ENCODE measurements around the gene JOSD2.

The JOSD2 gene

DNA sequence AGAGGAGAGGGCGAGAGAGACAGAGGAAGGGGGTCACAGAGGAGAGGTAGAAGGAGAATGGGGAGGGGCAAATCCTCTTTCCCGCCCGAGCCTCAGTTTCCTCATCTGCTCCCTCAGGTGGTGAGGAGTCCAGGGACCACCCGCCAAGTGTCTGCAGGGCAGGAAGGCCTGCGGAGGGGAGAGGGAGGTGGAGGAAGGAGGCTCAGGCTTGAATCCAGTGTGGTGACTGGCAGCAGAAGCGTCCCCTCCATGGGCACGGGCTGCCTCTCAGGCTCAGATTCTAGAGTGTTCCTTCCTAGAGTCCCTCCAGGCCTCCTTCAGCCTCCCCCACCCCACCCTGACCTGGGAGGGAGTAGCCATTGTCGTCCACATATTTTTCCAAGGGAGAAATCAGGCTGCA lies 17.8 kb downstream of the JOSD2 start:
- Histone ChIP-seq H3K27me3 (replicated peaks; ENCODE audit: control insufficient read depth, insufficient read depth, low read length) (no peaks in the 10 kb centered on the region), H3K36me3 (ENCODE audit: control insufficient read depth, insufficient read depth, low read length) (no peaks in the 10 kb centered on the region), H3K4me3 (replicated peaks; ENCODE audit: low read depth, low read length) (no peak overlapping the region)
- TF ChIP-seq, protein P1, sequence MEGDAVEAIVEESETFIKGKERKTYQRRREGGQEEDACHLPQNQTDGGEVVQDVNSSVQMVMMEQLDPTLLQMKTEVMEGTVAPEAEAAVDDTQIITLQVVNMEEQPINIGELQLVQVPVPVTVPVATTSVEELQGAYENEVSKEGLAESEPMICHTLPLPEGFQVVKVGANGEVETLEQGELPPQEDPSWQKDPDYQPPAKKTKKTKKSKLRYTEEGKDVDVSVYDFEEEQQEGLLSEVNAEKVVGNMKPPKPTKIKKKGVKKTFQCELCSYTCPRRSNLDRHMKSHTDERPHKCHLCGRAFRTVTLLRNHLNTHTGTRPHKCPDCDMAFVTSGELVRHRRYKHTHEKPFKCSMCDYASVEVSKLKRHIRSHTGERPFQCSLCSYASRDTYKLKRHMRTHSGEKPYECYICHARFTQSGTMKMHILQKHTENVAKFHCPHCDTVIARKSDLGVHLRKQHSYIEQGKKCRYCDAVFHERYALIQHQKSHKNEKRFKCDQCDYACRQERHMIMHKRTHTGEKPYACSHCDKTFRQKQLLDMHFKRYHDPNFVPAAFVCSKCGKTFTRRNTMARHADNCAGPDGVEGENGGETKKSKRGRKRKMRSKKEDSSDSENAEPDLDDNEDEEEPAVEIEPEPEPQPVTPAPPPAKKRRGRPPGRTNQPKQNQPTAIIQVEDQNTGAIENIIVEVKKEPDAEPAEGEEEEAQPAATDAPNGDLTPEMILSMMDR (IDR thresholded peaks at IDR 0.05; ENCODE audit: insufficient read depth, low read length, poor library complexity, severe bottlenecking): no peak
- no peak for DNase-seq (ENCODE audit: extremely low read depth, insufficient read length)

DNA sequence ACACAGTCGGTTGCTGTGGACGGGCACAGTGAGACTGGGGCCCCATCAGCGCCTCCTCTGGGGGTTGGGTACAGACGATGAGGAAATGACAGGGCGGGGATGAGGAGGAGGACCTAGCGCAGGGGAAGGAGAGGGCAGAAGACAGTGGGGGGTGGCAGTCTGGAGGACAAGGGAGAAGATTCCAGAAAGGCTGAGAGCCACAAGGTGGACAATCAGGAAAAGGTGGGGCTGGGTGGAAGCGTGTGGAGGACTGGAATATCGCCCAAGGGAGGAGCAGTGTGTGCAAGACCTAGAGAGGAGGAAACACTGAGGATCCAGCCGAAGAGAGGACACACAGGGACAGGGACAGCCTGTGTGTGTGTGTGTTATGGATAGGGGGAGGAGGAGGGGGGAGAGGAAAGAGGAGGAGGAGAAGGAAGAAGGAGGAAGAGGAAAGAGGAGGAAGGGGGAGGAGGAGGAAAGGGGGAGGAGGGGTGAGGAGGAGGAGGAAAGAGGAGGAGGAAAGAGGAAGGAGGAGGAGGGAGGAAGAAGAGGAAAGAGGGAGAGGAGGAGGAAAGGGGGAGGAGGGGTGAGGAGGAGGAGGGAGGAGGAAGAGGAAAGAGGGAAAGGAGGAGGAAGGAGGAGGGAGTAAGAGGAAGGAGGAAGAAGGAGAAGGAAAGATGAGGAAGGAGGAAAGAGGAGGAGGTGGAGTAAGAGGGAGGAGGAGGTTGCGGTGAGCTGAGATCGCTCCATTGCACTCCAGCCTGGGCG lies 18.5 kb downstream of the JOSD2 start:
- no peaks in the 10 kb centered on the region for H3K27me3 ChIP-seq (replicated peaks; ENCODE audit: control insufficient read depth, insufficient read depth, low read length)
- H3K4me3 ChIP-seq (replicated peaks; ENCODE audit: low read depth, low read length): no peak overlapping the region
- no peak for DNase-seq (ENCODE audit: extremely low read depth, insufficient read length)
- TF ChIP-seq, protein P1 (IDR thresholded peaks at IDR 0.05; ENCODE audit: insufficient read depth, low read length, poor library complexity, severe bottlenecking): no peak
- H3K36me3 ChIP-seq (ENCODE audit: control insufficient read depth, insufficient read depth, low read length): no peaks in the 10 kb centered on the region

DNA sequence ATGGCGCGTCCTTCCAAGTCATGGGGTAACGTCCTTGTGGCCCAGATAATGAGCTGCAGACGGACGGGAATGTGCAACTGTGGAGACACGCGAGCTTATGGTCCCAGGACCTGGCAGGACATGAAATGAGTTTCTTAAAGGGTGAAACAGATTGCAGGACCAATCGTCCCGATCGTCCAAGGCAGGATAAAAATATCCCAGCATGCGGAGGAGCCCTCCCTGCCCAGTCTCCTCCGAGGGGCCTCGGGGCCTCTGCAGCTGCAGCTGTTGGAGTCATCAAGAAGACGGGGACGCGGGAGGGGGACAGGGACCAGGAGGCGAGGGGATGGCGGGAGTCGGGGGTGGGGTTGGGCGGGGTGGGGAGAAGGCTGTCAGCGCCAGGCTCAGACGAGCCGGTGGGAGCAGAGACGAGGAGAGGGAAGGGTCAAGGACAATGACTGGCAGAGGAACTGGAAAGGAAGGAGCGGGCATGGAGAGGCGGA lies 20.0 kb downstream of the JOSD2 start:
- H3K27me3 ChIP-seq (replicated peaks; ENCODE audit: control insufficient read depth, insufficient read depth, low read length): no peaks in the 10 kb centered on the region
- no peak for DNase-seq (ENCODE audit: extremely low read depth, insufficient read length)
- H3K4me3 ChIP-seq (replicated peaks; ENCODE audit: low read depth, low read length): no peak overlapping the region
- TF ChIP-seq, protein P1 (IDR thresholded peaks at IDR 0.05; ENCODE audit: insufficient read depth, low read length, poor library complexity, severe bottlenecking): no peak
- no peaks in the 10 kb centered on the region for H3K36me3 ChIP-seq (ENCODE audit: control insufficient read depth, insufficient read depth, low read length)

DNA sequence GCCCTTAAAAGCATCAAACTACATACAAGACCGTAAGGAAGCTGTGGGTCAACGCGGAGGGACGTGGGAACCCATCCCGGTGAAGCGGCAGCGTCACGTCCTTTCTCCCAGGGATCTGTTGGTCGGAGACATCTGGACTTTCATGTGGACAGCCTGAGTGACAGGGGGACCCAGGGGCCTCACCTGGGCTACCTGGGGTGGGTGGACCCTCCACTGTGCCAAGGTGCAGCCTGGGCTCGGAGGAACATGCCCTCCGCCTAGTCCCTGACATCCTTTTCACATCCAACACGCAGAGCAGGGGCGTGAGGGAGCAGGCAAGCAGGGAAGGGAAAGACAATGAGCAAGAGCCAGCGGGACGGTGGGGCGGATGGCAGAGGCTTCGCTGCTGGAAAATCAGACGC lies 20.6 kb downstream of the JOSD2 start:
- no peak for DNase-seq (ENCODE audit: extremely low read depth, insufficient read length)
- Histone ChIP-seq H3K27me3 (replicated peaks; ENCODE audit: control insufficient read depth, insufficient read depth, low read length) (no peaks in the 10 kb centered on the region), H3K4me3 (replicated peaks; ENCODE audit: low read depth, low read length) (no peak overlapping the region), H3K36me3 (ENCODE audit: control insufficient read depth, insufficient read depth, low read length) (no peaks in the 10 kb centered on the region; the same call in 1 of the 2 replicates)
- TF ChIP-seq, protein P1 (IDR thresholded peaks at IDR 0.05; ENCODE audit: insufficient read depth, low read length, poor library complexity, severe bottlenecking): no peak

DNA sequence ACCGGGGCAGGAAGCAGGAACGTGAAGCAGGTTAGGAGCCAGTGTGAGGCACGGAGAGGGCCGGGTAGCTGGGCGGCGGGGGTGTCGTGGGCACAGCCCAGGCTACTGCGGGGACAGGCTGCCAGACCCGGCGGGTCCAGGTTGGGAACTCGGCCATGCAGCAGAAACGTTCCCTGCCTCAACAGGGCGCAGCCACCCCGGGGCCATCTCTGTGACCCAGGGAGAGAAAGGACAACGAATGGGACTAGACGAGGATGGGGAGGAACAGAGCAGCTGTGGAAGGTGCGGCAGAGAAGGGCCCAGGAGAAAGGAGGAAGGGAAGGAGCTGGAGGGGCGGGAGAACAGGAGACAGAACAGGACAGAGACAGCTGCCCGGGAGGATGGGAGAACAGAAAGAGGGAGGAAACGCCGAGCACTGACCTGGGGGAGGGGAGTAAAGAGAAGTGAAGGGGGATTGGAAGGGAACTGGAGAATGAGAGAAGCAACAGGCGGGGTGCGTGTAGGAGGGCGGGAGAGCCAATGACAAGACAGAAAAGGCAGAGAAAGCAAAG lies 21.5 kb downstream of the JOSD2 start:
- no peaks in the 10 kb centered on the region for H3K27me3 ChIP-seq (replicated peaks; ENCODE audit: control insufficient read depth, insufficient read depth, low read length)
- TF ChIP-seq, protein P1 (IDR thresholded peaks at IDR 0.05; ENCODE audit: insufficient read depth, low read length, poor library complexity, severe bottlenecking): no peak
- peaks cover 4% of the 10 kb centered on the region; the same call in 1 of the 2 replicates for H3K36me3 ChIP-seq (ENCODE audit: control insufficient read depth, insufficient read depth, low read length)
- no peak for DNase-seq (ENCODE audit: extremely low read depth, insufficient read length)
- H3K4me3 ChIP-seq (replicated peaks; ENCODE audit: low read depth, low read length): no peak overlapping the region

Data from GM06990 (cell line).